Stimulated activated CD8-positive, alpha-beta memory T cell treated with anti-CD3 and anti-CD28 coated beads, Interleukin-7, amount 100 ng/mL, for 4 hours (primary cell): ENCODE data around the gene IHH.

Experiments used
- DNase-seq, 2 donors: peaks; one replicate each; pipeline ENCODE4 v3.0.0-alpha.2; 2020; ENCODE audit warnings: low read depth in 2 of 2

The IHH gene

DNA sequence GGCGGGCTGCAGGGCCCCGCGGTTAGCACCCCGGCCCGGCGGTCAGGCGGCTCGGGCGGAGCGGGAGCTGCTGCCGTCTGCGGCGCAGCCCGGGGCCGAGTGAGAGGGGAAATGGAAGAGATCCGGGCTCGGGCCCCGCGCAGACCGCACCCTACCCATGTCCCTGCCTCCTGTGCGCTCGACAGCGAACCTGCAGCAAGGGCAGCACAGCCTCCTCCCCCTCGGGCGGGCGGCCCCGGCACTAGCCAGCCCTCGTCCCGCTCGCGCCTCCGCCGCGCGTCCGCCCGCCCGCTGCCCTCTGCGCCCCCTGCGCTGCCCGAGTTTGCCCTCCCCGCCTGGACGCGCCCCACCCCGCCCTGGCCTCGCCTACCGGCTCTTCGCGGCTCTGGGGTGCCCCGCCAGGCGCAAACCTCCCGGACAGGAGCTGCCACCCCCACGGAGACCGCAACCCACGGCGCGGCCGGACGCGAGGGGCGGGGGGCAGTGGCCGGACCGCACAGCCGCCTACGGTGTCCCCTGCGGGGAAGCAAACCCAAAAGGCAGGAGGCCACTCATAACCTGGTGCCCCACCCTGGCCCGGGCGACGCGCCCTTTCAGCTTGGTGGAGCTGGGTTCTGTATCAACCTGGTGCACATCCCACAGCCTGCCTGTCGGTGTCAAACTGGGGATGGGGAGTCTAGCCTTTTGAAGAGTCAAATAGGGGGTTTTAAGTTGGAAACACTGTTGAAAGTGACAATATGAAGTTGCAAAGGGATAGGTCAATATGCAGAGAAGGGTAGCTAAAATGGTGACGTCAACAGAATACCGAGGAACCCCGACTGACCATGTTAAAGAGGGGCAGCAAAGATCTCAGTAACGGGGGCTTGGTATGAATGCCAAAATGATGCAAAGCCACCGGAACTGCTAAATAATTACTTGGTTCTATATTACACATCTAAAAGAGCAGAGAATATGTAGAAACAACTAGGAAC, at the start of gene IHH:
IHH (minus strand) TSS at position 101 of the 971 bp plus-strand sequence. CDS start 454 bp downstream, outside the sequence.
- DNase-seq: no peak

- DNase-seq: peak; percentile 36 to 38
These were observed 48.8 kb upstream of the IHH start for GRCh38 chr2:219109471-219109870.

DNA sequence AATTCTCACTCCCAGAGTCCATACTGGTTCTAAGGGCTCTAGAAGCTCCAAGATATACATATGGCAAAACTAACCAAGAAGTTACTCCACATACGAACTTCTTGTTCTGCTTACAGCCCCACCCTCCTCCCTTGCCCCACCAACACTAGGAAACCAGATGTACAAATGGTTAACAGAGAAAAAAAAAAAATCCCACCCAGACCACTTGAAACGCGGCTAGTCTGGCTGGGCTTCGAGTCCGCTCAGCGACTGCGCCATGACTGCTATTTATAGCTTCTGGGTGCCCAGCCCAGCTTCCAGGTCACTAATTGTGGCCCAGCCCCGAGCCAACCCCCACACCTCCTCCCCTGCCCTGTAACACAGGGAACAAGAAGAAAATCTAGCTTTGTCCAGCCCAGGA, 47.0 kb upstream of the IHH start:
- no peak for DNase-seq

DNA sequence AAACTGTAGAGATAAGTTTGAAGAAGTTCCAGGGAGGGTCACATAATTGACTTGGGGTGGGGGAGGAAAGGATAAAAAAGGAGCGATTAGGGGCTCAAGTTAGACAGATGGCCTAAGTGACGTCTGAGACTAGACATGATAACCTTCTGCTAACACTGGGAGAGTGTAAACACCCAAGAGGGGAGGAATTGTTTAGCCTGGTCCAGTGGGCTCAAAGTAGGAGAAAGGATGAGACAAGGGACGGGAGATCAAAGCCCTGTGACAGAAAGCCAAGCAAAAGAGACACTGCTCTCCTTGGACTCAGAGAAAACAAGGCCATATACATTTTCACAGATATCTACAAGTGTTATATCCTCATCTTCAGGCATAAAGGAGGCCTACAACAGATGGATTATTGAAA, 45.5 kb upstream of the IHH start:
- DNase-seq: no peak

GRCh38 chr2:219104107-219105035, 43.6 kb upstream of the IHH start:
- DNase-seq: no peak

DNA sequence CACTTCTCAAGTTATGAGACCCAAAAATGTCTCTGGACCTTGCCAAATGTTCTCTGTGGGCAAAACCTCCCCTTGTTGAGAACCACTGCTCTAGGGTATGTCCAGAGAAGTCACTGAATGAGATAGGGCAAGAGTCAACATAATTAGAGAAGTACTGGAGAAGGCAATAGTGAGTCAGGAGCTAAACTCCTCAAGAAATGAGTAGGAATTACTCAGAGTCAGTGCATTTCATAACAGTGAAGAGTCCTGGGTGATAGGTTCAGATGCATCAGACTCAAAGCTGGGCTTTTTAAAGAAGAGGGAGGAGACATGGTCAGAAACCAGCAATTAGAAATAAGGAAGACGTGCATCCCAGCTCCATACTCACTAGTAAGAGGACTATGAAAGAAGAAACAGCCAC, 38.6 kb upstream of the IHH start:
- no peak for DNase-seq

- DNase-seq: no peak
These were observed 34.8 kb upstream of the IHH start for GRCh38 chr2:219095406-219095935.

- DNase-seq: no peak
These were observed 33.5 kb upstream of the IHH start for GRCh38 chr2:219094171-219094570.

DNA sequence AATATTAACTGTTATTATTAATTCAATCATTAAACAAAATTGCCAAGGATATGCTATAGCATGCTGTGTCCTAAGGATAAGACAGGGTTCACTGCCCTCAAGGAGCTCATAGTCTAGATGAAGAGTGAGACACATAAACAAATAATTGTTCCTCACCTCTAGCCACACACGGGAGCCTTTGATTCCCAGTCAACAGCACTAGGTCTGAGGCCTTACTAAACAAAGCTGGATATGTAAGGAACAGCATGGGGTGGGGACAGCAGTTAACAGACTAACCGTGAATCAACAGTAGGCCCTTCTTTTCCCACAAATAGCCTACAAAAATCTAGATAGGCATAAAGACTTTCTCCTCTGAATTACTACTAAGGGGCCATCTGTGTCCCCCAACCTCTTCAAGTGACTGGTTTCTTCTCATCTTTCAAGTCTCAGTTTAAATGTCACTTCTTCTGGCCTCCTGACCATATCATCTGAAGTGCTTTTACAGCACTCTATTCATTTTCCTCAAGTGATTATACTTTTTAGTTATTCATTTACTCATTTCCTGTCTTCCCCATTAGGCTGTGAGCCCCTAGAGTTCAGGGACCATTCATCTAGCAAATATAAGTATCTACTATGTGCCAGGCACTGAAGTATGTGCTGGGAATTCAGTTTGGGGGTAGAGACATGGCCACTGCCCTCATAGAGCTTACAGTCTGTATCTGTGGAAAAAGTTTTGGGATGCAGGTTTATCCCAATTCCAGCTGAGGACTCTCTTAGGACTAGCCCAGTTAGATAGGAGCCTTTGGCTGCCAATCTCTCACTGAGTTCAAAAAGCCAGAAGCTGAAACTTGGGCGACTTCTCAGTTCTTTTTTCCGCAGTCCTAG, 29.9 kb upstream of the IHH start:
- no peak for DNase-seq

GRCh38 chr2:219089330-219089729, 28.6 kb upstream of the IHH start:
- DNase-seq: no peak

- no peak for DNase-seq
These were observed 27.1 kb upstream of the IHH start for GRCh38 chr2:219087848-219088247.

DNA sequence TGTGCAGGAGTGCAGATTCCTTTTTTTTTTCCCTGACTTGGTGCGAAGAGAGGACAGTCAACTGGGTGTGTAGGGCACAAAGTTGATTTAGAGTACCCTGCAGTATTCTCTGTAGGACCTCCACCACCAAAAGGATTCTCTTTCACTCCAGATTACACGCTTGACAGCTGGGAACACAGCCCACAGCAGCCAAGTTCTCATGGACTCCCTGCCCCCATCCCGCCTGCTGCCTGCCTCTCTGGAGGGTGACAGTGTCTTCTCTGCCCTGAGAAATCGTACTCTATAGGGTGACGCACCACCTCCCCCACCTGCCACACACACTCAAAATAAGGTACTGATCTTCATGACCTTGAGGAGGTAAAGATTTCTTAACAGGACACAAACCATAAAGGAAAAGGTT, 26.6 kb upstream of the IHH start:
- no peak for DNase-seq

DNA sequence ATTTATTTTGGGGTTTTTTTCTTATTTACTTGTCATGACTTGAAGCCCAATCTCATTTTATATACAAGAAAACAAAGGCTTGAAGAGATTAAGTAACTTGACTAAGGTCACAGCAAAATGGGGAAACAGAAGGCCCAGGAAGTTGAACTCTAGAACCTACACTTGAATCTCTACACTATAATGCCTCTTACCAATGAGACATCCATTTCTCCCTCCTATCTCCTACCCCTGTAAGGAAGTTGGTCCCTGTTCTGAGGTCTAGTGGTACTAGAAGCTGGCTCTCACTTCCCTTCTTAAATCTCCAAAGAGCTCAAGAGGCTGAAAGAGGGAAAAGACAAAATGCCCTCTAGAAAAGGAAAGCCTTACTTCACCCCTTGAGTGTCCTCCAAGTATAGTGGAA, 25.5 kb upstream of the IHH start:
- no peak for DNase-seq

DNA sequence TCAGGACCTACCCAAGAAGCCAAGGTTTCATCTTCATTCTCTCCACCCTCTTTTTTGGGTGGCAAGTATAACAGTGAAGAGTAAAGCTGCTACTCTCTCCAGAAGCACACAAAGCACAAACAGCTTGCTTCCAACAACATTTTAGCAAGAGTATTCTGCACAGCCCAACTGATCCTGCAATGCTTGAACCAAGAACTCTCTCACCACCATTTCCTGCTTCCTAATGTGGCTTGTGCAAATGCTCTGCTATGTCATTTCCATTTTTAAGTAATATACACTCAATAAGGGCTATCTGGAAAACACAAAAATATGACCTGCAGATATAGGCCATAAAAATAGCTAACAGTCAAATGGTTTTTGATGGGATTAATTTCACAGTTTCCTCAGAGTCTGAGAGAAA, 24.1 kb upstream of the IHH start:
- DNase-seq: no peak

DNA sequence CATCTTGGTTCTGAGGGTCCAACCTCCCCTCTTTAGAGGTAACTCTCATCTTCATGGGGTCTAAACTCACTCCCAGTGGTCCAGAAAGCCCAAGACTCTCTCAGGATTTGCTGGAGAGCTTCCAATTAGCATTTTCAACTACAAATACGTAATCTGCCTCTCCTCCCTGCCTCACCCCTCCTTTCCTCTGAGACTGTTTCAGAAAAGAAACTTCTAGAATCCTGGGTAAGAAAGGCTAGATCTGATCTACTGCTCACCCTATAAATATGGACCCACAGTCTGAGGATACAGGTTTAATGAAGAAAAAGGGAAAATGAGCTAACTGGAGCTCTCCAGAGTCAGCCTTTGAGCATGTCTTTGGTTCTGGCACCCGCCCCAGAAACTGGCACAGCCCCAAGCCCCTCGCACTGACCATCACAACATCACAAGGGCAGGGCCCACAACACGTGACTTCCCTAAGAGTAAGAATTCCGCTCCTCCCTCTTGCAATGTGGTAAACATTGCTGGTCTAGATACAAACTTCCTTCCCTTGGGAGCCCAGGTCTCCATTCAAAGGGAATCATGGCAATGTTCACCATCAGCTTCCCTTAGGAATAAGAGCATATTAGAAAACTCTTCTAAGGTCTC, 21.7 kb upstream of the IHH start:
- DNase-seq: no peak

GRCh38 chr2:219081701-219082331, 21.1 kb upstream of the IHH start:
- no peak for DNase-seq

- DNase-seq: no peak
These were observed 20.4 kb upstream of the IHH start for GRCh38 chr2:219081096-219081495.

- no peak for DNase-seq
These were observed 18.7 kb upstream of the IHH start for GRCh38 chr2:219079417-219079816.

DNA sequence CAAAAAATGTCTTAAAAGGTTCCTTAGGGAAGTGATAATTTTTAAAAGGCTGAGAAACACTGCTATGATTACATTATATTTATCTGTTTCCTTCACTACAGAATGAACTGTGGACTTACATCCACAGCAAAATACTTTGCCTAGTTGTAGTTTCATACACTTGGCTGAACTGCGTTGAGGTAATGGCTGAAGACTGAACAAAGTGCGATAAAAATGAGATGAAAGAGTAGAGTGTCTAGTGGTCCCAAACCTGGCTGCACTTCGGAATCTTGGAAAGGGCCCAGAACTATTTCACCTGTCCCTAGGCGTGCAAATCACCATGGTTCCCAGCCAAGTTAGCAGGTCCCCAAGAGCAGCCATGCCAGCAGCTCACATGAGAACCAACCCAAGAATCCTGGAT, 18.2 kb upstream of the IHH start:
- DNase-seq: no peak

GRCh38 chr2:219078126-219078525, 17.4 kb upstream of the IHH start:
- no peak for DNase-seq
